ENCODE measurements around the gene RPL28.

The RPL28 gene

DNA sequence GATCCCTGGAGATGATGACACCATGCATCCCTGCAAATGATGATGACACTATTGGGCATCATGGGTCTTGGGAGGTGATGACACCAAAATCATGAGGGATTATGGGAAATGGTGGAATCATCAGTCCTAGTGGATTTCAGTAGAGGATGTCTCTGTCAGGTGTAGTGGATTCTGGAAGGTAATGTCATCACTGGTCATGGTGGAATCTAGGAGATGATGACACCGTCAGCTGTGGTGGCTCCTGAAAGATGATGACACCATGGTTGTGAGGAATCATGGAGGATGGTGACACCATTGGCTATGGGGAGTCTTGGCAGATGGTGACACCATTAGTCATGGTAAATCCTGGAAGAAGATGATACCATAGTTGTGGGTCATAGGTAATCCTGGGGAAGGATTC, 45.5 kb downstream of the RPL28 start:
- no peak for TF ChIP-seq CTCF (IDR thresholded peaks at IDR 0.05; ENCODE audit: low read depth, low read length, missing control alignments)
- no peak overlapping the region for H3K4me3 ChIP-seq (ENCODE audit: low read depth, low read length)
- no peak for DNase-seq (ENCODE audit: low read depth)
- in situ Hi-C loops (cut with HindIII; ENCODE audit: low sequenced_read_pairs): no loop called here

- no peak overlapping the region for H3K4me3 ChIP-seq (ENCODE audit: low read depth, low read length)
- no peak for TF ChIP-seq CTCF (IDR thresholded peaks at IDR 0.05; ENCODE audit: low read depth, low read length, missing control alignments)
- in situ Hi-C loops (cut with HindIII; ENCODE audit: low sequenced_read_pairs): no loop called here
- no peak for DNase-seq (ENCODE audit: low read depth)
These were observed 46.7 kb downstream of the RPL28 start for GRCh38 chr19:55432241-55432959.

DNA sequence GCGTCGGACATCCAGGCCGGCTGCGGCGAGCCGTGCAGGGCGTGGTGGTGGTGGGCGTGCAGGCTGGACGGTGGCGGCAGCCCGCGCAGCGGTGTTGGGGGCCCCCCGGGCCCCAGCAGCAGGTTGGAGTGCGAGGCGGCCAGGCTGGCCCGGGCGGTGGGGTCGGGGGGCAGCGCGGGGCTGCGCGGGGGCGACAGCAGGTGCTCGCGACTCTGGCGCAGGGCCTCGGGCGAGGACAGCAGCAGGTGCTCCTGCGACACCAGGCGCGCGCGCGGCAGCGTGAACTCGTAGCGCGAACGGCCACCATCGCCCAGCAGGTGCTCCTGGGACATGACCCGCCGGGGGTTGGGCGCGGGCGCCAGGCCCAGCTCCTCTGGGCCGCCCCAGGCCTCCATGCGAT, 47.6 kb downstream of the RPL28 start:
- no peak overlapping the region for H3K4me3 ChIP-seq (ENCODE audit: low read depth, low read length)
- in situ Hi-C loops (cut with HindIII; ENCODE audit: low sequenced_read_pairs): no loop called here
- DNase-seq (ENCODE audit: low read depth): no peak
- TF ChIP-seq CTCF (IDR thresholded peaks at IDR 0.05; ENCODE audit: low read depth, low read length, missing control alignments): no peak

- H3K4me3 ChIP-seq (ENCODE audit: low read depth, low read length): no peak overlapping the region
- in situ Hi-C loops (cut with HindIII; ENCODE audit: low sequenced_read_pairs): no loop called here
- TF ChIP-seq CTCF (IDR thresholded peaks at IDR 0.05; ENCODE audit: low read depth, low read length, missing control alignments): no peak
- no peak for DNase-seq (ENCODE audit: low read depth)
These were observed 48.7 kb downstream of the RPL28 start for GRCh38 chr19:55434356-55434919.

- in situ Hi-C loops (cut with HindIII; ENCODE audit: low sequenced_read_pairs): no loop called here
- H3K4me3 ChIP-seq (ENCODE audit: low read depth, low read length): no peak overlapping the region
- no peak for DNase-seq (ENCODE audit: low read depth)
- no peak for TF ChIP-seq CTCF (IDR thresholded peaks at IDR 0.05; ENCODE audit: low read depth, low read length, missing control alignments)
These were observed 49.3 kb downstream of the RPL28 start for GRCh38 chr19:55435020-55435419.

- TF ChIP-seq CTCF (IDR thresholded peaks at IDR 0.05; ENCODE audit: low read depth, low read length, missing control alignments): no peak
These were observed 51.1 kb downstream of the RPL28 start for GRCh38 chr19:55436847-55437246.

More at GRCh38 chr19:55436847-55437246, 51.1 kb downstream of the RPL28 start:
- in situ Hi-C loops (cut with HindIII; ENCODE audit: low sequenced_read_pairs): no loop called here
- H3K4me3 ChIP-seq (ENCODE audit: low read depth, low read length): no peak overlapping the region
- no peak for DNase-seq (ENCODE audit: low read depth)
